H1 (cell line): ENCODE measurements around the gene ASGR1. TPM values are rescaled to one million over a fixed set of nuclear protein-coding genes. Genes with fewer than 3 reads are reported as not detected.

Source experiments
- RFX5 ChIP-seq: IDR thresholded peaks from 2 replicates; pipeline ENCODE4 v1.6.1; 2011; ENCODE audit warnings: low read depth, low read length, improper control_type of control experiment, borderline replicate concordance
- polyA plus RNA-seq, 7 experiments: library from polyadenylated mRNA; depleted of rRNA in 3 of 7; stranded (reverse) in 5 of 7; unstranded in 2 of 7; fragments of >200 nt in 5 of 7; fragments of 200-250 nt in 2 of 7; gene quantifications; 1 replicate in 5 of 7; 2 replicates in 1 of 7; 4 replicates in 1 of 7; pipeline versions ENCODE4 v1.2.1 to v1.2.3, GENCODE V29; 2011 to 2013; ENCODE audit warnings: missing spikeins in 2 of 7, mixed read lengths in 2 of 7
- total RNA-seq: library from RNA; stranded (reverse); fragmentation: NEBNext Ultra II Directional; extraction: Animal tissue kit (Norgen Biotek cat#: 25700); gene quantifications from 2 replicates; pipeline ENCODE4 v1.2.1, GENCODE V29; 2021
- TF ChIP-seq, protein P1 (sequence below): fragments of 300-600 bp; sonication (generic); IDR thresholded peaks from 2 replicates; pipeline ENCODE4 v1.7.1; 2012; ENCODE audit warnings: low read length, moderate library complexity, mild to moderate bottlenecking, inconsistent platforms; ENCODE audit not compliant: insufficient replicate concordance
- TF ChIP-seq, protein P2 (sequence below): IDR thresholded peaks from 2 replicates; pipeline ENCODE4 v1.6.1; 2012; ENCODE audit warnings: inconsistent platforms
- TF ChIP-seq, protein P3 (sequence below), 3 experiments: IDR thresholded peaks; 1 replicate in 2 of 3; 2 replicates in 1 of 3; pipeline versions ENCODE4 v1.5.1 to v1.6.1; 2011; ENCODE audit warnings: low read length in 3 of 3, mild to moderate bottlenecking in 3 of 3, inconsistent platforms in 2 of 3, low read depth in 1 of 3, moderate library complexity in 1 of 3; ENCODE audit not compliant: insufficient read depth in 1 of 3; ENCODE audit errors: control extremely low read depth in 1 of 3

ASGR1 gene
- total and polyA plus RNA-seq, 2 of the 8 experiments (the other 6 are each of a cell fraction or from before 2014, with no cell fraction given) = 10.8 to 14.5 TPM

DNA sequence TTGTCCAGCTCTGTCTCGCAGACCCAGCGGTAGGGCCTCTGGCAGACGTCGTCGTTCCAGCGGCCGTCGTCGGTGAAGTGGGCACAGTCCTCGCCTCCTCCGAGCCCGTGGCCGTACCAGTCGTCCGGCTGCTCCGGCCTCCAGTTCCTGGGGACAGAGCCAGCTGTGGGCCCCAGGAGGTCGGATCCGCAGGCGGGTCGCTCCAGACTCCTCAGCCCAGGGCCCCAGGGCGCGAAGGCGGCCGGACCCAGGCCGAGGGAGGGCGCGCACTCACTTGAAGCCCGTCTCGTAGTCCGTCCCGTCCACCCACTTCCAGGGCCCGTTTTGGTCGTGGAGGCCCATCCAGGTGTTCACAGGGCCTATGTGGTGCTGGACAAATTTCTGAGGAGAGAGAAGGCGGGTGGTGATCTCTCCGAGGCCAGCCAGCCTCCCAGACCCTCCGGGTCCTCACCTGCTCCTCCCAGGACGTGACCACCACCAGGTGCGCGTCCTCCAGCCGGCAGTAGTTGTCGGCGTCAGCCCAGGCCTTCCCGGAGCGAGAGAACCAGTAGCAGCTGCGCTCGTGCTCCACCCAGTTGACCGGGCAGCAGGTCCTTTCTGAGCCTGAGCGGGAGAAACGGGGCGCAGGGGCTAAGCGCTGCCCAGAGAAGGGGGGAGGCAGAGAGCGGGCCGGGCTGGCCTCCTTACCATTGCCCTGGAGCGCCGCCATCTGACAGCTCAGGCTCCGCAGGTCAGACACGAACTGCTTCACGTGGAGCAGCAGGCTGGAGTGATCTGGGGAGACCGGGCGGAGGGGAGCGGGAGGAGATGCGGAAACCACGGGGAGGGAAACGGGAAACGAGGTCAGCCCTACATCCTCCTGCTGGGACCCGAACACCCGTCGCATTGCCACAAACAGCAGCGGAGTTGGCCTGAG, 5.2 kb downstream of the ASGR1 start (continued):
- peak; percentile 11; the same call in 1 of the 2 replicates for TF ChIP-seq RFX5
- TF ChIP-seq, protein P1, sequence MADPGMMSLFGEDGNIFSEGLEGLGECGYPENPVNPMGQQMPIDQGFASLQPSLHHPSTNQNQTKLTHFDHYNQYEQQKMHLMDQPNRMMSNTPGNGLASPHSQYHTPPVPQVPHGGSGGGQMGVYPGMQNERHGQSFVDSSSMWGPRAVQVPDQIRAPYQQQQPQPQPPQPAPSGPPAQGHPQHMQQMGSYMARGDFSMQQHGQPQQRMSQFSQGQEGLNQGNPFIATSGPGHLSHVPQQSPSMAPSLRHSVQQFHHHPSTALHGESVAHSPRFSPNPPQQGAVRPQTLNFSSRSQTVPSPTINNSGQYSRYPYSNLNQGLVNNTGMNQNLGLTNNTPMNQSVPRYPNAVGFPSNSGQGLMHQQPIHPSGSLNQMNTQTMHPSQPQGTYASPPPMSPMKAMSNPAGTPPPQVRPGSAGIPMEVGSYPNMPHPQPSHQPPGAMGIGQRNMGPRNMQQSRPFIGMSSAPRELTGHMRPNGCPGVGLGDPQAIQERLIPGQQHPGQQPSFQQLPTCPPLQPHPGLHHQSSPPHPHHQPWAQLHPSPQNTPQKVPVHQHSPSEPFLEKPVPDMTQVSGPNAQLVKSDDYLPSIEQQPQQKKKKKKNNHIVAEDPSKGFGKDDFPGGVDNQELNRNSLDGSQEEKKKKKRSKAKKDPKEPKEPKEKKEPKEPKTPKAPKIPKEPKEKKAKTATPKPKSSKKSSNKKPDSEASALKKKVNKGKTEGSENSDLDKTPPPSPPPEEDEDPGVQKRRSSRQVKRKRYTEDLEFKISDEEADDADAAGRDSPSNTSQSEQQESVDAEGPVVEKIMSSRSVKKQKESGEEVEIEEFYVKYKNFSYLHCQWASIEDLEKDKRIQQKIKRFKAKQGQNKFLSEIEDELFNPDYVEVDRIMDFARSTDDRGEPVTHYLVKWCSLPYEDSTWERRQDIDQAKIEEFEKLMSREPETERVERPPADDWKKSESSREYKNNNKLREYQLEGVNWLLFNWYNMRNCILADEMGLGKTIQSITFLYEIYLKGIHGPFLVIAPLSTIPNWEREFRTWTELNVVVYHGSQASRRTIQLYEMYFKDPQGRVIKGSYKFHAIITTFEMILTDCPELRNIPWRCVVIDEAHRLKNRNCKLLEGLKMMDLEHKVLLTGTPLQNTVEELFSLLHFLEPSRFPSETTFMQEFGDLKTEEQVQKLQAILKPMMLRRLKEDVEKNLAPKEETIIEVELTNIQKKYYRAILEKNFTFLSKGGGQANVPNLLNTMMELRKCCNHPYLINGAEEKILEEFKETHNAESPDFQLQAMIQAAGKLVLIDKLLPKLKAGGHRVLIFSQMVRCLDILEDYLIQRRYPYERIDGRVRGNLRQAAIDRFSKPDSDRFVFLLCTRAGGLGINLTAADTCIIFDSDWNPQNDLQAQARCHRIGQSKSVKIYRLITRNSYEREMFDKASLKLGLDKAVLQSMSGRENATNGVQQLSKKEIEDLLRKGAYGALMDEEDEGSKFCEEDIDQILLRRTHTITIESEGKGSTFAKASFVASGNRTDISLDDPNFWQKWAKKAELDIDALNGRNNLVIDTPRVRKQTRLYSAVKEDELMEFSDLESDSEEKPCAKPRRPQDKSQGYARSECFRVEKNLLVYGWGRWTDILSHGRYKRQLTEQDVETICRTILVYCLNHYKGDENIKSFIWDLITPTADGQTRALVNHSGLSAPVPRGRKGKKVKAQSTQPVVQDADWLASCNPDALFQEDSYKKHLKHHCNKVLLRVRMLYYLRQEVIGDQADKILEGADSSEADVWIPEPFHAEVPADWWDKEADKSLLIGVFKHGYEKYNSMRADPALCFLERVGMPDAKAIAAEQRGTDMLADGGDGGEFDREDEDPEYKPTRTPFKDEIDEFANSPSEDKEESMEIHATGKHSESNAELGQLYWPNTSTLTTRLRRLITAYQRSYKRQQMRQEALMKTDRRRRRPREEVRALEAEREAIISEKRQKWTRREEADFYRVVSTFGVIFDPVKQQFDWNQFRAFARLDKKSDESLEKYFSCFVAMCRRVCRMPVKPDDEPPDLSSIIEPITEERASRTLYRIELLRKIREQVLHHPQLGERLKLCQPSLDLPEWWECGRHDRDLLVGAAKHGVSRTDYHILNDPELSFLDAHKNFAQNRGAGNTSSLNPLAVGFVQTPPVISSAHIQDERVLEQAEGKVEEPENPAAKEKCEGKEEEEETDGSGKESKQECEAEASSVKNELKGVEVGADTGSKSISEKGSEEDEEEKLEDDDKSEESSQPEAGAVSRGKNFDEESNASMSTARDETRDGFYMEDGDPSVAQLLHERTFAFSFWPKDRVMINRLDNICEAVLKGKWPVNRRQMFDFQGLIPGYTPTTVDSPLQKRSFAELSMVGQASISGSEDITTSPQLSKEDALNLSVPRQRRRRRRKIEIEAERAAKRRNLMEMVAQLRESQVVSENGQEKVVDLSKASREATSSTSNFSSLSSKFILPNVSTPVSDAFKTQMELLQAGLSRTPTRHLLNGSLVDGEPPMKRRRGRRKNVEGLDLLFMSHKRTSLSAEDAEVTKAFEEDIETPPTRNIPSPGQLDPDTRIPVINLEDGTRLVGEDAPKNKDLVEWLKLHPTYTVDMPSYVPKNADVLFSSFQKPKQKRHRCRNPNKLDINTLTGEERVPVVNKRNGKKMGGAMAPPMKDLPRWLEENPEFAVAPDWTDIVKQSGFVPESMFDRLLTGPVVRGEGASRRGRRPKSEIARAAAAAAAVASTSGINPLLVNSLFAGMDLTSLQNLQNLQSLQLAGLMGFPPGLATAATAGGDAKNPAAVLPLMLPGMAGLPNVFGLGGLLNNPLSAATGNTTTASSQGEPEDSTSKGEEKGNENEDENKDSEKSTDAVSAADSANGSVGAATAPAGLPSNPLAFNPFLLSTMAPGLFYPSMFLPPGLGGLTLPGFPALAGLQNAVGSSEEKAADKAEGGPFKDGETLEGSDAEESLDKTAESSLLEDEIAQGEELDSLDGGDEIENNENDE = no peak
- TF ChIP-seq, protein P2, sequence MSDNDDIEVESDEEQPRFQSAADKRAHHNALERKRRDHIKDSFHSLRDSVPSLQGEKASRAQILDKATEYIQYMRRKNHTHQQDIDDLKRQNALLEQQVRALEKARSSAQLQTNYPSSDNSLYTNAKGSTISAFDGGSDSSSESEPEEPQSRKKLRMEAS = peak; percentile 96
- TF ChIP-seq, protein P3, sequence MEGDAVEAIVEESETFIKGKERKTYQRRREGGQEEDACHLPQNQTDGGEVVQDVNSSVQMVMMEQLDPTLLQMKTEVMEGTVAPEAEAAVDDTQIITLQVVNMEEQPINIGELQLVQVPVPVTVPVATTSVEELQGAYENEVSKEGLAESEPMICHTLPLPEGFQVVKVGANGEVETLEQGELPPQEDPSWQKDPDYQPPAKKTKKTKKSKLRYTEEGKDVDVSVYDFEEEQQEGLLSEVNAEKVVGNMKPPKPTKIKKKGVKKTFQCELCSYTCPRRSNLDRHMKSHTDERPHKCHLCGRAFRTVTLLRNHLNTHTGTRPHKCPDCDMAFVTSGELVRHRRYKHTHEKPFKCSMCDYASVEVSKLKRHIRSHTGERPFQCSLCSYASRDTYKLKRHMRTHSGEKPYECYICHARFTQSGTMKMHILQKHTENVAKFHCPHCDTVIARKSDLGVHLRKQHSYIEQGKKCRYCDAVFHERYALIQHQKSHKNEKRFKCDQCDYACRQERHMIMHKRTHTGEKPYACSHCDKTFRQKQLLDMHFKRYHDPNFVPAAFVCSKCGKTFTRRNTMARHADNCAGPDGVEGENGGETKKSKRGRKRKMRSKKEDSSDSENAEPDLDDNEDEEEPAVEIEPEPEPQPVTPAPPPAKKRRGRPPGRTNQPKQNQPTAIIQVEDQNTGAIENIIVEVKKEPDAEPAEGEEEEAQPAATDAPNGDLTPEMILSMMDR (IDR thresholded peaks at IDR 0.05; ENCODE audit: control extremely low read depth in 1 of 3, insufficient read depth in 1 of 3, low read depth in 1 of 3, low read length in 3 of 3) = peak; percentile 64 to 77 (median 71)
